GM19025 (cell line): ENCODE measurements around the gene GLS.

Experiments used
- ATAC-seq: cut with Tn5 transposase; IDR thresholded peaks from one replicate; pipeline ENCODE4 v1.9.1; 2021; ENCODE audit warnings: mild to moderate bottlenecking, low read depth, moderate library complexity; ENCODE audit not compliant: unreplicated experiment

The GLS gene

GRCh38 chr2:190964170-190964795, 83.7 kb downstream of the GLS start:
- ATAC-seq, result no peak

GRCh38 chr2:190965580-190966222, 85.1 kb downstream of the GLS start:
- no peak for ATAC-seq

GRCh38 chr2:190968522-190968921, 87.9 kb downstream of the GLS start:
- no peak for ATAC-seq

GRCh38 chr2:190970160-190970559, 89.5 kb downstream of the GLS start:
- no peak for ATAC-seq

- no peak for ATAC-seq
Measured at GRCh38 chr2:190970873-190971506, 90.4 kb downstream of the GLS start.

- ATAC-seq, result no peak
Measured at GRCh38 chr2:190972213-190972612, 91.6 kb downstream of the GLS start.

GRCh38 chr2:190972846-190973245, 92.2 kb downstream of the GLS start:
- no peak for ATAC-seq

GRCh38 chr2:190973262-190973661, 92.6 kb downstream of the GLS start:
- ATAC-seq, result no peak

- no peak for ATAC-seq
Measured at GRCh38 chr2:190973726-190974628, 93.4 kb downstream of the GLS start.

GRCh38 chr2:190974629-190975361, 94.2 kb downstream of the GLS start:
- no peak for ATAC-seq

GRCh38 chr2:190976521-190976920, 95.9 kb downstream of the GLS start:
- ATAC-seq, result no peak

GRCh38 chr2:190977505-190977904, 96.9 kb downstream of the GLS start:
- no peak for ATAC-seq

- ATAC-seq, result no peak
Measured at GRCh38 chr2:190978389-190979053, 97.9 kb downstream of the GLS start.

- no peak for ATAC-seq
Measured at GRCh38 chr2:190979906-190980629, 99.4 kb downstream of the GLS start.

GRCh38 chr2:190980630-190981209, 100.1 kb downstream of the GLS start:
- no peak for ATAC-seq

GRCh38 chr2:190981333-190981732, 100.7 kb downstream of the GLS start:
- no peak for ATAC-seq

- no peak for ATAC-seq
Measured at GRCh38 chr2:190981733-190982132, 101.1 kb downstream of the GLS start.

GRCh38 chr2:190982262-190983034, 101.8 kb downstream of the GLS start:
- ATAC-seq, result no peak
